ENCODE measurements around the gene CUL7. TPM values are rescaled to one million over a fixed set of nuclear protein-coding genes. Genes with fewer than 3 reads are reported as not detected.

The CUL7 gene
- total RNA-seq, 1 experiment from 2014 or later, result 34.1 TPM

- intact Hi-C loops (cut with micrococcal nuclease), result loop anchor here (5.0 kb wide), 3 partner anchors 44 to 116 kb away; partner anchors contain the start of genes KLHDC3, MEA1 and SRF
- BruUV-seq (replicated peaks), result no TSS peak
- POLR2A ChIA-PET, result interaction anchor here (1.2 kb wide), 1 partner anchor 42 kb away, joined by 4 read pairs; the partner anchor contains the start of genes KLHDC3 and MEA1
Observed at GRCh38 chr6:43055966-43056365, 2.3 kb upstream of the CUL7 start.

More at GRCh38 chr6:43055966-43056365, 2.3 kb upstream of the CUL7 start:
- peaks cover 44% of the 10 kb centered on the region for H3K79me2 ChIP-seq (ENCODE audit: insufficient read depth, low read length)
- no peak overlapping the region for H2AFZ ChIP-seq (ENCODE audit: low read depth, low read length, poor library complexity, severe bottlenecking)
- RAD21 ChIA-PET (ENCODE audit: low non-redundant PET in 1 of 2, low total read pairs in 2 of 2, uncharacterized antibody in 2 of 2, unreplicated experiment in 2 of 2), result no interaction called here
- ATAC-seq, result no peak
- peaks cover 13 to 41% of the 10 kb centered on the region in 2 experiments; a peak in 3 of 4 replicates for H3K4me1 ChIP-seq (ENCODE audit: control insufficient read depth in 1 of 2, insufficient read depth in 2 of 2, low read length in 2 of 2)
- TF ChIP-seq SP1 (IDR thresholded peaks at IDR 0.05; ENCODE audit: low read depth), result no peak
- no peak for TF ChIP-seq CTCF (IDR thresholded peaks at IDR 0.05 in 2 of 3, conservative IDR thresholded peaks at IDR 0.05 in 1 of 3; ENCODE audit: borderline replicate concordance in 1 of 3, insufficient read depth in 1 of 3, low read depth in 2 of 3, low read length in 2 of 3)
- no peak for TF ChIP-seq REST (IDR thresholded peaks at IDR 0.05; ENCODE audit: low read depth)
- TF ChIP-seq FOSL1 (IDR thresholded peaks at IDR 0.05; ENCODE audit: low read depth), result no peak
- TF ChIP-seq TCF7L2 (IDR thresholded peaks at IDR 0.05; ENCODE audit: borderline replicate concordance, extremely low read depth, insufficient read depth, insufficient read length), result no peak
- no peak for TF ChIP-seq SRF (IDR thresholded peaks at IDR 0.05; ENCODE audit: low read depth)
- no peak for TF ChIP-seq EZH2 (IDR thresholded peaks at IDR 0.05)
- no peak for TF ChIP-seq CEBPB (IDR thresholded peaks at IDR 0.05; ENCODE audit: low read depth)
- TF ChIP-seq POLR2A (IDR thresholded peaks at IDR 0.05; ENCODE audit: borderline replicate concordance, extremely low read depth, insufficient read depth, insufficient read length), result no peak
- TF ChIP-seq RAD21 (IDR thresholded peaks at IDR 0.05; ENCODE audit: low read depth), result no peak
- H4K20me1 ChIP-seq (ENCODE audit: insufficient read depth), result no peaks in the 10 kb centered on the region
- no peak overlapping the region for H3K27ac ChIP-seq (ENCODE audit: low read depth, low read length)
- no peaks in the 10 kb centered on the region for H3K9me2 ChIP-seq (ENCODE audit: insufficient read depth)
- H3K27me3 ChIP-seq (ENCODE audit: insufficient read depth, low read length), result no peaks in the 10 kb centered on the region
- CTCF ChIA-PET, result no interaction called here
- H3K4me3 ChIP-seq (replicated peaks in 1 of 2; ENCODE audit: low read depth in 1 of 2, low read length in 2 of 2), result no peak overlapping the region
- no peak overlapping the region for H3K4me2 ChIP-seq (ENCODE audit: low read length)
- H3K9me3 ChIP-seq (ENCODE audit: control insufficient read depth in 1 of 2, insufficient read depth in 1 of 2, low read depth in 1 of 2, low read length in 2 of 2), result no peaks in the 10 kb centered on the region
- H3K36me3 ChIP-seq (ENCODE audit: control insufficient read depth in 1 of 2, insufficient read depth in 2 of 2, low read length in 2 of 2), result peaks cover 0 to 19% of the 10 kb centered on the region in 2 experiments; a peak in 1 of 4 replicates
- no peak overlapping the region for H3K9ac ChIP-seq (ENCODE audit: low read length)
- no peak for DNase-seq (ENCODE audit: low read depth, low spot score)

Data from HCT116 (cell line).